HG03439 (cell line): ENCODE results near the gene OSBPL1A.

ENCODE experiments used
- ATAC-seq: cut with Tn5 transposase; IDR thresholded peaks from one replicate; pipeline ENCODE4 v1.9.1; 2021; ENCODE audit warnings: mild to moderate bottlenecking, moderate library complexity; ENCODE audit not compliant: unreplicated experiment

Gene OSBPL1A

DNA sequence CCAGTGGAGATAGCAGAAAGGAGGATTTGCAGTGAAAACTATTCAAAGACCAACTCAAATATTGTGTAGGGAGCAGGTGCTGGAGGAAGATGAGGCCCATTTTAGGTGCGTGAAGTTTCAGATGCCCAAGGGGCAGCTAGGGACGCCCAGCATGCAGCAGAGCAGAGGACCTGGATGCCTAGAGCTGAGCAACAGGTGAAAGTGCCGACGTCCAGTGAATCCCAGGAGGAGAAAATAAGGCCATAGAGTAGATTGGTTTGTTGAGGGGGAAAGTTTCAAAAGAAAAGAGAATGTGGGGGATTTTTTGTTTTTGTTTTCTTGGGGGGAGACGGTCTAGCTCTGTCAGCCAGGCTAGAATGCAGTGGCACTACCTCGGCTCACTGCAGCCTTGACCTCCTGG is 53.1 kb downstream of the OSBPL1A start:
- ATAC-seq: no peak

DNA sequence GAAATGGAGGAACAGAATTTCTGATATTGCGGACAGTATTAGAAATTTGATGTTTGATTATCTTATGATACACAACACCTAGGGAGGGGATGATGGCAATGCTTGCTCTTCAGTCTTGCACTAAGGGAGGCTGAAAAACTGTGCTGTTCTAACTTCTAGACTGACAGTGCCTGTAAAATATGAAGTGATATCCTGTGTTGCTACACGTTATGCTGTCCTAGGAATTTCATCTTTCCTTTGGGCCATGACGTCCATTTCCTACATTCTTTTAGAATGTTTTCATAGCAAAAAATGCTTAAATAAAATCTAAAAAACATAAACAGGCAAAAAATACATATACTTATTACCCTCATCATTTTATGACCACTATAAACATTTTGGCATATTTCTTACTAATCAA is 55.3 kb downstream of the OSBPL1A start:
- ATAC-seq: no peak

DNA sequence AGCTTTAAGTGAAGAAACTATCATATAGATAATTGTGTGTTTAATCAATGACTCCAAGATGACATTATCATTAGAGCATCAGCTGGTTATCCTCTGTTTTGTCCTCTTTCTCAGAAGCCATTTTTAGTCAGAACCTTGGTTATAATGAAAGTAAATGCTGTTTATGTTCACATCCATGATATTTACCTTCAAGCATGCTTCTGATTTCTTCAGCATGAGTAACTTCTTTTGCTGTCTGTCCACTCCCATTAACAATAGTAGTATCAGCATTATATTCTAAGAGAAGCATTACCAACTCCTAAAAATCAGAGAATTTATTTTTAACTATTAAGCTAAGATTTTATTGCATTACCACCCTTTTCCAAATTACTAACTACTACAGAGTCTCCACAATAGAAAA is 56.3 kb downstream of the OSBPL1A start:
- ATAC-seq: no peak

DNA sequence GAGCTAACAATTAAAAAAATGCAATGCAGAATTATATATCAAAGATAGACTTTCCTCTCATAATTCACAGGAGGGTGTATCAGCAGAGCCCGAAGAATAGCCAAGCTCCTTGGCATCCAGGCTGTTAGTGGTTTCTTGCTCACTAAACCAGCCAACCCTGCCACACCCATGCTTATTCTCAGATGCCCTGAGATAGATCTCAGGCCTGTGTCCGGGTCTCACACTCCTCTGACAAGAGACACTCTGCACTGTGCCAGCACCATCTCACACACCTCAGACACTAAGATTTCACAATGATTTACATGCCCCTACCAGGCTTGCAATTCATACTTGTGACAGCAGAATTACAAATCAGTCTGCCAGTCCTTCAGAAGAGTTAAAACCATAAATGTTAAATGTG is 64.5 kb downstream of the OSBPL1A start:
- no peak for ATAC-seq

DNA sequence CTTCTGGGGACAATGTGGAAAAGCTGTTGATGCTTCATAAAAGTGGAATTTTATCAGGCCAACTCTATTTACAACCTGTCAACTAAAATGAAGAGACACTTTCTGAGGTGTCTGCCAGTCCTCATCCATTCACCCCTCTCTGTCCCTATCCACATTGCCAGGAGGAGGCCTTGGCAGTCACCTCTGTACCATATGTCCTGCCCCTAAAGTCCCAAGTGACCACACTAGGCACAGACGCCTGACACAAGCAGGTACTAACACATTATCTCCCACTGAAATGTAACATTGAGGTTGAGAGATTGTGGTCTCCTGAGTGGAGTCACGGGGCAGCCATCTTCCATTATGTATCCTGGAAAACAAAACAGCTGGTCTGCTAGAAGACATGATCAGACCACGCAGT is 71.4 kb downstream of the OSBPL1A start:
- no peak for ATAC-seq

DNA sequence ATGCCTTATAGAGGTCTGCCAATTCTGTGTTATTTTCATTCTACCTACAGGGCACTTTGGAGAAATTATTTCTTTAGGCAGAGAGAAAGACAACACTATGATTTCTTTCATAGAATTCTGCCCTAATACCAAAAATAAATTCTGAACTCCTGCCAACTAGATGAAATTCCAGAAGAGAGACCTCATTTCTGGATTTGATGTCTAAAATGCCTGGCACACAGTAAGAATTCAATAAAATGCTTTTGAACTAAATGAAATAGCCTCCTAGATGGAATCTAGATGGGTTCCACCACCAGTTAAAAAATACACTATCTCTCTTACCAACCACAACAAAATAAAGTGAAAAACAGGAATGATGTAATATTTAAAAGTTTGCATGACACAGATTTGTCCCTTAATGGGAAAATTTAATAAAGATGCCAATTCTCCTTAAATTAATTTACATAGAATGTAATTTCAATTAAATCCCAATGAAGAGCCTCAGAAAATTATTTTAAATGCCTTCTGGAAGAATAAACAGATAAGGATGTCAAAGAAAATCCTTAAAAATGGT is 75.0 kb downstream of the OSBPL1A start:
- no peak for ATAC-seq

DNA sequence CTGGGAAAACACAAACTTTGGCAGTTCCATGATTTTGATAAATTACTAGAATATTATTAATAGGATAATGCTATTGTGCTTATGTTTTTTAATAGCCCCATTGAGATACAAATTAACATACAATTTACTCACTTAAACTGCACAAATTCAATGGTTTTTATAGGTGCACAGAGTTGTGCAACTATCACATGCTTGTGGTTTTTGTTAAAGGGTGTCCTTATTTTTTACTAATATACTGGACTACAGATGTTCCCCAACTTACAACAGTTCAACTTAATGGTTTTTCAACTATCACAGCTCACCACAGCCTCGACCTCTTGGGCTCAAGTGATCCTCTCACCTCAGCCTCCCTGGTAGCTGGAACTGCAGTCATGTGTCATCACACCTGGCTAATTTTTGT is 76.6 kb downstream of the OSBPL1A start:
- ATAC-seq: no peak

DNA sequence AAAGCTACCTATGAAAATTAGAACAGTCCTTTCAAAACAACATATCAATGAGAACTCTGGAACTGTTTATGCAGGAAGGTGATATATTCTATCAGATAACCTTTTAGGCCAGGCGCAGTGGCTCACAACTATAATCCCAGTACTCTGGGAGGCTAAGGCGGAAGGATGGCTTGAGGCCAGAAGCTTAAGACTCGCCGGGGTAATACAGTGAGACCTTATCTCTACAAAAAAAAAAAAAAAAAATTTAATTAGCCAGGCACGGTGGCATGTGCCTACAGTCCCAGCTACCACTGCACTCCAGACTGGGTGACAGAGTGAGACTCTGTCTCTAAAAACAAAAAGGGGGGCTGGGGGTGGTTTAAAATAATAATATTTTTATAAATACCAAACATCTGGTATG is 77.9 kb downstream of the OSBPL1A start:
- no peak for ATAC-seq

DNA sequence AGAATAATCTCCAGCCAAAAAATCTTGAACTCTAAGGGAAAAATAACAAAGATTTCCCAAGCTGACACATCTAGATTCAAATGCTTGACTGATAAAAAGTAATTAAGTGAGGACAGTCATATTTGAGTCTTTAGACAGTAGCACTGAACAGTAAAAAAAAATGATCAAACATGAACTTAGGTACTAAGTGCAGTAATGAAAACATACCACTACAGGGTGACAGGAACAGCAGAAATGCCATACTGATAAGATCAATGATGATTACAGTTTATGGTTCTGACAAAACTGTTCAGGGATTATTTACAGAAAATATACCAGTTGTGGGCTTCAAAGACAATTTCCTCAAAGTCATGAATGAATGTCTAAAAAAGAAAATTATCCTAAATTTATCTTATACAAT is 80.3 kb downstream of the OSBPL1A start:
- no peak for ATAC-seq

DNA sequence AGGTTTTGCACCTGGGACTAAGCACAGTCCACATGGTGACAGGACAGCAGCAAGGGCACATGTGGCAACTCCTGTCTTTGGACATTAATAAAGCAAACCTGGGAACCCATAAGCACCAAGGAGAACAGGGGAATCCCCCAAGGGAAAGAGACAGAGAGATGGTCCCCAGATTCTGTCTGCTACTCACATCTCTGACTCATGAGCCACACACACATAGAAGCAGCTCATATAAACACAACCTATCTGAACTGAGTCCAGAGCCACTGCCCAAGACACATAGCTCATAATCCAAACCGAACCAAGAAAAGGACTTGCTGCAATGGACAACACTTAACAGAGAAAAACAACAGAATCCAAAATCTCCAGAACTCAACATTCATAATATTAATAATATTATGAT is 82.5 kb downstream of the OSBPL1A start:
- no peak for ATAC-seq

DNA sequence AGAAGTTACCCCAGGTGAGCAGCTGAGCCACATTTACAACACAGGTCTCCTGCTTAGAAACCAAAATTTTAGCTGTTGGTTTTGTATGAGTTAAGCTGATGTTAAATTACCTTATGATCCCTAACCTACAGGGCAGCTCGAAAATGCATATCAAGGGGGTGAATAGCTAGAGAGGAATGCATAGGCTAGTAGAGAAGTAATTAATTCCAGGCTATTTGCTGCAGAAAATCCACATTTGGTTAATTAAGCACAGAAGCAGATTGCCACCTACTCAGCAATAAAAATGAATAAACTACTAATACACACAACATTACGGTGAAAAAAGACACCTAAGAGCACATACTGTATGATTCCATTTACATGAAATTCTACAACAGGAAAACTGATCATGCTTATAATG is 91.4 kb downstream of the OSBPL1A start:
- ATAC-seq: no peak

DNA sequence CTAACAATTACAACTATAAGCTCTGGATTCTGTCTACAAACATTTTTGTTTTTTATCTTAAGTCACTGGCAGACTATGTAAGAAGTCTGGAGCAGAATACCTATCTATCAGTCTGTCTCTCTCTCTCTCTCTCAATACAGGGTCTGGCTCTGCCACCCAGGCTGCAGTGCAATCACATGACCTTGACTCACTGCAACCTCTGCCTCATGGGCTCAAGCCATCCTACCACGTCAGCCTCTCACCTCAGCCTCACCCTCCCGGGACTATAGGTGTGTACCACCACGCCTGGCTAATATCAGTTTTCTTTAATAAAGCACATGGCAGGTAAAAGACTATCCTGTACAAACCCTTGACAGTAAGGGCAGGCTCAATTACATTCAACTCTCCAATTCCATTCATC is 96.9 kb downstream of the OSBPL1A start:
- no peak for ATAC-seq

DNA sequence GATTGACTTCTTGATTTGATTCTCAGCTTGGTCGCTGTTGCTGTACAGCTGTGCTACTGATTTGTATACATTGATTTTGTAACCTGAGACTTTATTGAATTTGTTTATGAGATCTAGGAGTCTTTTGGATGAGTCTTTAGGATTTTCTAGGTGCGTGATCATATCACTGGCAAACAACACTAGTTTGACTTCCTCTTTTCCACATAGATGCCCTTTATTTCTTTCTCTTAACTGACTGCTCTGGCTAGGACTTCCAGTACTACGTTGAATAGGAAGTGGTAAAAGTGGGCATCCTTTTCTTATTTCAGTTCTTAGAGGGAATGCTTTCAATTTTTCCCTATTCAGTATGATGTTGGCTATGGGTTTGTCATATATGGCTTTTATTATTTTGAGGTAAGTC is 101.3 kb downstream of the OSBPL1A start:
- no peak for ATAC-seq

DNA sequence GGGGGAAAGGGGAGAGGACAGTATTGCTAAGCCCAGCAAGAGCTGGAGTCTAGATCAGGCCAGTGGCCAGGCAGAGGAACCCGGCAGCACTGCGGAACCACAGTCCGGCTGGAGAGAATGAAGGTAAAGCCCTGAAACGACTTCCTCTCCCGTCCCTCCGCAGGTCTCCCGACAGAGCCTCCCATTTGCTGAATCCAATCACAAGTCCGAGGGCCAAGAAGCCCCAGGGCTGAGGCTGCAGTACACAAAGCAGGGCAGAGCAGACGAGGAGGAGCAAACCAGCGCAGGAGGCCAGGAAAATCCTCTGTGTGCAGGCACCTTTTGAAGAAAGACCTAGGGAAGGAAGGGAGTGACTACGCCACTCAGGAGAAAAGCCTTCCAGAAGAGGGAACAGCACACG is 104.4 kb downstream of the OSBPL1A start:
- no peak for ATAC-seq

DNA sequence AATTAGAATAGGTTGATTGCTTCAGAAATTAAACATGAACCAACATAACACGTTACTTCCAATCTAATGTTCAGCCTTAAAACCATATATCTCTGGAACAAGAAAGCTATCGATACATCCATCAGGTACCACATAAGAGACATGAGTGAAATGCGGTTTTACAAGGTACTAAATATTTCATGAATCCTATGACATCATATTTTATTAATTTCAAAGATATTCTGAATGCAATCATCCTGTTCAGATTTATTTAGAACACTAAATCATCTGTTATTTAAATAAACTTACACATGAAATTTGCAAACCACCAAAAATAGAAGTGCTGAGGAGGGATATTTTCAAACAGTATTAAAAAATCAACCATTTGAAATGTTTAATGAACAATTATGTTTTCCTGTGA is 119.0 kb downstream of the OSBPL1A start:
- no peak for ATAC-seq

DNA sequence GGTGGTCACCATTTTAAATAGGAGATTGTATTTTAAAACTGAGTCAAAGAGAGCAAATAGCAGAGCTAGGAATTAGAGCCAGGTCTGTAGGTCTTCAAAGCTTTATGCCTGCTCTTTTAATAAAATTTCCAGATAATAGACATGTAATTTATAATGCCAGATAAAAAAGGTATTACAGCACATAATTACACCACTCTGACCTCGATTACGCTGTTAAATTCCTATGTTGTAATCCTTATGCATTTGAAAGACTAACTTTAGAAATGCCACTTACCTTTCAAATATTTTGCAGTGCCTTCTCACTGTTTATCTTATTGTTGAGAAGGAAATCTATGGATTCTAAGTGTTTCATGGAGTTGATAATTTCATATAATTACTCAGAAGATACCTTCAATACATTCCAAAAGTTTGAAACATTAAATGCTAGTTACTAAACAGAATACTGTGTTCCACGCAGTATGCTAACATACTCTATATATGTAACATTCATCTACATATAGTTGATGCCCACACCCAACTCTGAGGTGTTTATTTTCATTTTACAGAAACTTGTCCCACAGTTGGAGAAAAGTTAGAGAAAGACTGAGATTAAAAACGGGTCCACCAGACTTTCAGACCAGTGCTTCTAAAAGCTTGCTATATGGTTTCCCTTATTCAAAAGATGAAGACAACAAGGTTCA is 120.0 kb downstream of the OSBPL1A start:
- ATAC-seq: no peak

DNA sequence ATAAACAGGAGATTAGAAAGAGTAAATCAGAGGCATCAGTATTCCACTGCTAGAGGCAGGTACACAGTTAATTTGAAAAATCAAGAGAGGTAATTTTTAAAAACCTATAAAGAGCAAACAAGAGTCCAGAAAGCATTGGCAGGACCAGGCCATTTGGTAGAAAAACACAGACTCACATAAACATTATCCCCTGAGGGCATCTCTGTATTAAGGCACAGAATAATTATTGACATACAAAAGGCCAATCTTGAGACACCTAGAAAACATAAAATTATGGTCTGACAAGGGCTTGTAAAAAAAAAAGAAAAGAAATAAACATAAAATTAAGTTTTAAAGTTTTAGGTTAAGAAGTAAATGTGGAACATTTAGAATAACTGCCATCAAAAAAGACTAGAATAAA is 120.6 kb downstream of the OSBPL1A start:
- ATAC-seq: no peak

DNA sequence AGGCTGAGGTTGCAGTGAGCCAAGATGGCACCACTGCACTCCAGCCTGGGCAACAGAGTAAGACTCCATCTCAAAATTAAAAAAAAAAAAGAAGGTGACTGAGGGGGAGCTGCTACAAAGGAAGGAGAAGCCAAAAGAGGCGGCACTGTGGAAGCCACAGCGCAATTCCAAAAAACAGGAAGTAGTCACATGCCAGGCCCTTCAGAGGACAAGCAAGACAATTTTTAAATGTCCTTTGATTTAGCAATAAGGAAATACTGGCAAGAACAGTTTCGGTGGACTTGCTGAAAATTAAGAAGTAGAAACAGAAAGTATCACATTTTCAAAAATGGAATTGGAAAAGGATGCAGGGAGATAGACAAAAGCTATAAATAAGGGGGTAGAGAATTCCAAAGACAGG is 122.8 kb downstream of the OSBPL1A start:
- ATAC-seq: no peak

DNA sequence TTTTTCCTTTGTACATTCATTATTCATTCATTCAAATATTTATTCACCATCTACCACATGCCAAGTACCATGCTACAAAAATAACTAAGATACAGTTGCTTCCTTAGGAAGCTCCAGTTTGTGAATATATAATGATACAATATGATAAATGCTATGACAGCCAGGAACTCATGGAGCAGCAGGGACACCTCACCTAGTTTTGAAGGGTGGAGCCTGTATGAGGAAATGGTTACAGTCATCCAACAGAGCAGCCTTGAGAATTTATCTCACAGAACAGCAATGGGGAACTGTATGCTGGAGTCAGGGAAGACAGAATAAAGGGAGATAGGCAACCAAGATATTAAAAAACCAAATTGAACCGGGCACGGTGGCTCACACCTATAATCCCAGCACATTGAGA is 124.0 kb downstream of the OSBPL1A start:
- no peak for ATAC-seq

DNA sequence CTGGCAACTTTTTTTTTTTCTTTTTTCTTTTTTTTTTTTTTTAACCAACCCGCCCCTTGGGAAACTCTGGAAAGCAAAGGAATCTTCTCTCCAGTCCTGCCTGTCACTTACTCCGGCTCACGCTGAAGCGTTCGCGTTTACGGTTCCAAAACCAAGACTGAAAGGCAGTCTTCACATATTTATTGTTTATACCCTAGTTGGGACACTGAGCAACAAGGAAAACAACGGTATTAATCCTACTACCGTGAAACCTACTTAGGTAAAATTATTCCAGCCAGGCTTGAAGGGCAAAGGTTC is 125.4 kb downstream of the OSBPL1A start:
- no peak for ATAC-seq

DNA sequence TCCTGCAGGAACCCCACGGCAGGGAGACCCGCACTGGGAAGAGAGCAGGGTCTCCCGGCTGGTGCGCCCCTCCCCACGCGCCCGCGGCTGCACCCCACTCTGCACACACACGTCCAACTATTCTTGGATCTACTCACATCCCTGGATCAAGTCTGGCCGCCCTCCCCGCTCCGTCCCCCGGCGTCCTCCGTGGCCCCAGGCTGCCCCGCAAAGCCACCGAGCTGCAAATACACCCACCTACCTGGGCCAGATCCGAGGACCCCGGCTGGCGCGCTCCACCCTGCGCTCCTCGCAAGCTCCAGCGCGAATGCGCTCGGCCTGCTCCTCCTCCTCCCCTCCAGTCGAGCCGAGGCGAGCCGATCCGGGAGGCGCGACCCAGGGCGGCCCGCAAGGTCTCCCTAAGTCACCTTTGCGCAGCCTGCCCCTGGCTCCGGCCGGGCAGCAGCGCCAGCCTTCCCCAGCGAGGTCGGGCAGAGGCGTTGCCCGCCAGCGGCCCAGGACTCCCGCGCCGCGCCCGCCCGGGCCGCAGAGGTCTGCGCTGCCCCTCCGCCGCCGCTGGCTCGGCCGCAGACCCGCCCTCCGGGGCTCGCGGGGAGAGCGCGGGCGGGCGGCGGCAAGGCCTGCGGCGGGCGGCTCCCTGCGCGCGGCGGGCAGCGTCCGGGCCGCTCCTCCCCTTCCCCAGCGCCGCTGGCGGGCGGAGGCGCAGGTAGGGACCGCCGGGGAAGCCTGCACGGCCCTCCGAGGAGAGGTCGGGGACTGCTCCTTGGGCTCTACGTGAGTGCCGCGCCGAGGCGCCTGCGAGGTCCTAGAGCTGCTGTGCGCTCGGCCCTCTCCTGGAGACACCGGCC is 126.0 kb downstream of the OSBPL1A start:
- ATAC-seq: no peak

DNA sequence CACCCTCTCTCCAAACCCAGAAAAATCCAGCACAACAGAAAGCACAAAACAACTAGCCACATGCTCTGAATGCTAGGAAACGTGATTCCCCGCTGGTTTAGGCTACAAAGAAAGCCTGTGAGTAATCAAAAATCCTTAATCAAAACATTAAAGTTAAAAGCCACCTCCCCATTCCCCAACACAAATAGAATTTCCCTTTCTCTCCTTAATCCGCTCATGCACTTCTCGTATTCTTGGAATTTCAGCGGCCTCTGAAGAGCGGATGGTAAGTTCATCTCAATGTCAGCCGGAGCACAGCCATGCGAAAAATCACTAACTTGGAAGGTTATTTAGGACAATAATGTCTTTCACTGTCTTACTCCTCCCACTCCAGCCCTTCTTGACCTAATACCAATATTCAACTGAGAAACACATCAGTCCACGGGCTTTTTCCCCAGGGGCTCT is 126.7 kb downstream of the OSBPL1A start:
- no peak for ATAC-seq
